Neural cell (in vitro differentiated cells): ENCODE data around the gene ZNF263. TPM values are rescaled to one million over a fixed set of nuclear protein-coding genes. Genes with fewer than 3 reads are reported as not detected.

ENCODE experiments used
- H2AFZ ChIP-seq: fragments of 200-600, 300-800 bp; sonication (generic), shearing (Covaris generic); 2 replicates; pipeline ENCODE4 v1.6.0; 2014; ENCODE audit warnings: low read depth, mild to moderate bottlenecking, antibody characterized with exemption, low read length, moderate library complexity
- H3F3A ChIP-seq: fragments of 200-600 bp; shearing (Covaris generic); 2 replicates; pipeline ENCODE4 v1.6.1; 2016; ENCODE audit warnings: mild to moderate bottlenecking, moderate library complexity, mixed read lengths, antibody characterized with exemption, low read length; ENCODE audit not compliant: insufficient read depth, poor library complexity, severe bottlenecking
- H3K27ac ChIP-seq: fragments of 200-600, 300-800 bp; sonication (generic), shearing (Covaris generic); 2 replicates; pipeline ENCODE4 v1.5.1; 2014; ENCODE audit warnings: mild to moderate bottlenecking, low read length, moderate library complexity
- H3K27me3 ChIP-seq: fragments of 300-800, 200-600 bp; sonication (generic), shearing (Covaris generic); 2 replicates; pipeline ENCODE4 v1.6.0; 2014; ENCODE audit warnings: mild to moderate bottlenecking, low read depth, low read length, moderate library complexity; ENCODE audit not compliant: insufficient read depth
- H3K36me3 ChIP-seq: fragments of 300-800, 200-600 bp; sonication (generic), shearing (Covaris generic); 2 replicates; pipeline ENCODE4 v1.5.1; 2014; ENCODE audit warnings: mild to moderate bottlenecking, antibody characterized with exemption, low read length, moderate library complexity; ENCODE audit not compliant: insufficient read depth
- H3K4me2 ChIP-seq: fragments of 300-800, 200-600 bp; sonication (generic), shearing (Covaris generic); 2 replicates; pipeline ENCODE4 v1.6.0; 2014; ENCODE audit warnings: mild to moderate bottlenecking, low read length
- H3K4me3 ChIP-seq: fragments of 300-800, 200-600 bp; sonication (generic), shearing (Covaris generic); 2 replicates; pipeline ENCODE4 v1.5.1; 2014; ENCODE audit warnings: mild to moderate bottlenecking, low read length, moderate library complexity
- H3K79me2 ChIP-seq: fragments of 200-600 bp; shearing (Covaris generic); replicated peaks from 2 replicates; pipeline ENCODE4 v1.6.0; 2014; ENCODE audit warnings: mild to moderate bottlenecking, low read length, moderate library complexity; ENCODE audit not compliant: insufficient read depth
- H3K9ac ChIP-seq: fragments of 300-800, 200-600 bp; sonication (generic), shearing (Covaris generic); 2 replicates; pipeline ENCODE4 v1.6.1; 2016; ENCODE audit warnings: mild to moderate bottlenecking, low read length, mixed read lengths
- H3K9me2 ChIP-seq: fragments of 200-600 bp; shearing (Covaris generic); 2 replicates; pipeline ENCODE4 v1.6.1; 2016; ENCODE audit warnings: mild to moderate bottlenecking, low read length, mixed read lengths; ENCODE audit not compliant: insufficient read depth
- H3K9me3 ChIP-seq: fragments of 200-600, 300-800 bp; sonication (generic), shearing (Covaris generic); 2 replicates; pipeline ENCODE4 v1.6.1; 2016; ENCODE audit warnings: mild to moderate bottlenecking, mixed run types, low read length, moderate library complexity, mixed read lengths
- H4K20me1 ChIP-seq: fragments of 200-600 bp; shearing (Covaris generic); 2 replicates; pipeline ENCODE4 v1.6.1; 2016; ENCODE audit warnings: mild to moderate bottlenecking, mixed run types; ENCODE audit not compliant: insufficient read depth
- EP300 ChIP-seq: fragments of 450-650 bp; conservative IDR thresholded peaks from 2 replicates; pipeline ENCODE4 v1.6.1; 2014; ENCODE audit warnings: antibody characterized with exemption, mild to moderate bottlenecking, moderate library complexity; ENCODE audit not compliant: poor library complexity, severe bottlenecking
- EZH2 ChIP-seq: fragments of 200-600, 300-800 bp; shearing (Covaris generic), sonication (generic); IDR thresholded peaks from 2 replicates; pipeline ENCODE4 v1.6.1; 2014; ENCODE audit warnings: antibody characterized with exemption, low read length, borderline replicate concordance, mild to moderate bottlenecking; ENCODE audit not compliant: insufficient read depth, poor library complexity, severe bottlenecking
- MXI1 ChIP-seq: fragments of 450-650 bp; conservative IDR thresholded peaks from 2 replicates; pipeline ENCODE4 v1.6.1; 2014; ENCODE audit warnings: antibody characterized with exemption, mild to moderate bottlenecking; ENCODE audit not compliant: poor library complexity, severe bottlenecking
- POLR2AphosphoS5 ChIP-seq: IDR thresholded peaks from 2 replicates; pipeline ENCODE4 v1.6.1; 2012
- RAD21 ChIP-seq: fragments of 450-650 bp; conservative IDR thresholded peaks from 2 replicates; pipeline ENCODE4 v1.6.1; 2014; ENCODE audit warnings: antibody characterized with exemption, mild to moderate bottlenecking, moderate library complexity
- SMC3 ChIP-seq: fragments of 450-650 bp; conservative IDR thresholded peaks from 2 replicates; pipeline ENCODE4 v1.6.1; 2014; ENCODE audit warnings: antibody characterized with exemption, mild to moderate bottlenecking, moderate library complexity; ENCODE audit not compliant: poor library complexity
- TAF1 ChIP-seq: IDR thresholded peaks from 2 replicates; pipeline ENCODE4 v1.6.1; 2012; ENCODE audit warnings: low read depth
- polyA plus RNA-seq: library from polyadenylated mRNA; depleted of rRNA; stranded (reverse); fragments of >200 nt; gene quantifications from 2 replicates; pipeline ENCODE4 v1.2.3, GENCODE V29; 2014
- TF ChIP-seq, protein P1 (sequence below): fragments of 450-650 bp; IDR thresholded peaks from 2 replicates; pipeline ENCODE4 v1.5.1; 2014; ENCODE audit warnings: antibody characterized with exemption, mild to moderate bottlenecking, moderate library complexity; ENCODE audit not compliant: poor library complexity, severe bottlenecking
- TF ChIP-seq, protein P2 (sequence below): IDR thresholded peaks from 2 replicates; pipeline ENCODE4 v1.6.1; 2012; ENCODE audit warnings: borderline replicate concordance

Gene ZNF263
- polyA plus RNA-seq, 1 donor from 2014 or later, result 65.4 TPM

DNA sequence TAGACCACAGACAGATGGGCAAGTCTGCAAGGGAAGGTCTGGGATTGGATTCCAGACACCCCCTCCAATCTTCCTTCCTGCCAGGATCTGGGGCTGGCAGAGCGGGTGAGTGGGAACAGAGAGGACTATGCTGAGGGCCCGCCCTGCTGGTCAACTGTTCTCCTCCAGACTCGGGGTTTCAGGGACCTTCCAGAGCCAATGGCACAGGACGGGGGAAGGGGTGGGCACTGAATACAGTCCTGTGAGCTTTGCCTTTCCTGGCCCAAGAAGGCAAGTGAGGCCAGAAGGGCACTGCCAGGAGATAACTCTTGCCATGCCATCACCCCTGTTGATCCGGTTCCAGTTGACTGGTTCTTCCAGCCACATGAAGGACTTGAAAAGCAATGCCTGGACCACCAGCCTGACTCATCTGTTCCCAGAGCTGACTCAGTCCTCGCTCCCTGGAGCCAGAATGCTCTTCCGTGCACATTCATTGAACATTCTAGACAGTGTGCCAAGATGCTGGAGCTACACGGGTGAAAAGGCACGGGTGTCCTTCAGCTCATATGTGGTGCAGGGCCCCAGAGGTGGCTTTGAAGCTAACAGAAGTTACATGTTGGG is 26.3 kb upstream of the ZNF263 start:
- Histone ChIP-seq H4K20me1 (no peaks in the 10 kb centered on the region), H3K9me3 (no peaks in the 10 kb centered on the region), H3K27ac (no peak overlapping the region), H3K4me2 (no peak overlapping the region), H3F3A (no peaks in the 10 kb centered on the region), H3K79me2 (no peaks in the 10 kb centered on the region), H2AFZ (no peak overlapping the region), H3K4me3 (no peak overlapping the region), H3K27me3 (no peaks in the 10 kb centered on the region), H3K9me2 (no peaks in the 10 kb centered on the region), H3K9ac (no peak overlapping the region), H3K36me3 (no peaks in the 10 kb centered on the region)
- TF ChIP-seq, protein P1, sequence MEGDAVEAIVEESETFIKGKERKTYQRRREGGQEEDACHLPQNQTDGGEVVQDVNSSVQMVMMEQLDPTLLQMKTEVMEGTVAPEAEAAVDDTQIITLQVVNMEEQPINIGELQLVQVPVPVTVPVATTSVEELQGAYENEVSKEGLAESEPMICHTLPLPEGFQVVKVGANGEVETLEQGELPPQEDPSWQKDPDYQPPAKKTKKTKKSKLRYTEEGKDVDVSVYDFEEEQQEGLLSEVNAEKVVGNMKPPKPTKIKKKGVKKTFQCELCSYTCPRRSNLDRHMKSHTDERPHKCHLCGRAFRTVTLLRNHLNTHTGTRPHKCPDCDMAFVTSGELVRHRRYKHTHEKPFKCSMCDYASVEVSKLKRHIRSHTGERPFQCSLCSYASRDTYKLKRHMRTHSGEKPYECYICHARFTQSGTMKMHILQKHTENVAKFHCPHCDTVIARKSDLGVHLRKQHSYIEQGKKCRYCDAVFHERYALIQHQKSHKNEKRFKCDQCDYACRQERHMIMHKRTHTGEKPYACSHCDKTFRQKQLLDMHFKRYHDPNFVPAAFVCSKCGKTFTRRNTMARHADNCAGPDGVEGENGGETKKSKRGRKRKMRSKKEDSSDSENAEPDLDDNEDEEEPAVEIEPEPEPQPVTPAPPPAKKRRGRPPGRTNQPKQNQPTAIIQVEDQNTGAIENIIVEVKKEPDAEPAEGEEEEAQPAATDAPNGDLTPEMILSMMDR, result no peak
- TF ChIP-seq RAD21 (no peak), EZH2 (no peak), MXI1 (no peak), SMC3 (no peak), POLR2AphosphoS5 (no peak)
- TF ChIP-seq, protein P2, sequence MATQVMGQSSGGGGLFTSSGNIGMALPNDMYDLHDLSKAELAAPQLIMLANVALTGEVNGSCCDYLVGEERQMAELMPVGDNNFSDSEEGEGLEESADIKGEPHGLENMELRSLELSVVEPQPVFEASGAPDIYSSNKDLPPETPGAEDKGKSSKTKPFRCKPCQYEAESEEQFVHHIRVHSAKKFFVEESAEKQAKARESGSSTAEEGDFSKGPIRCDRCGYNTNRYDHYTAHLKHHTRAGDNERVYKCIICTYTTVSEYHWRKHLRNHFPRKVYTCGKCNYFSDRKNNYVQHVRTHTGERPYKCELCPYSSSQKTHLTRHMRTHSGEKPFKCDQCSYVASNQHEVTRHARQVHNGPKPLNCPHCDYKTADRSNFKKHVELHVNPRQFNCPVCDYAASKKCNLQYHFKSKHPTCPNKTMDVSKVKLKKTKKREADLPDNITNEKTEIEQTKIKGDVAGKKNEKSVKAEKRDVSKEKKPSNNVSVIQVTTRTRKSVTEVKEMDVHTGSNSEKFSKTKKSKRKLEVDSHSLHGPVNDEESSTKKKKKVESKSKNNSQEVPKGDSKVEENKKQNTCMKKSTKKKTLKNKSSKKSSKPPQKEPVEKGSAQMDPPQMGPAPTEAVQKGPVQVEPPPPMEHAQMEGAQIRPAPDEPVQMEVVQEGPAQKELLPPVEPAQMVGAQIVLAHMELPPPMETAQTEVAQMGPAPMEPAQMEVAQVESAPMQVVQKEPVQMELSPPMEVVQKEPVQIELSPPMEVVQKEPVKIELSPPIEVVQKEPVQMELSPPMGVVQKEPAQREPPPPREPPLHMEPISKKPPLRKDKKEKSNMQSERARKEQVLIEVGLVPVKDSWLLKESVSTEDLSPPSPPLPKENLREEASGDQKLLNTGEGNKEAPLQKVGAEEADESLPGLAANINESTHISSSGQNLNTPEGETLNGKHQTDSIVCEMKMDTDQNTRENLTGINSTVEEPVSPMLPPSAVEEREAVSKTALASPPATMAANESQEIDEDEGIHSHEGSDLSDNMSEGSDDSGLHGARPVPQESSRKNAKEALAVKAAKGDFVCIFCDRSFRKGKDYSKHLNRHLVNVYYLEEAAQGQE, result no peak

DNA sequence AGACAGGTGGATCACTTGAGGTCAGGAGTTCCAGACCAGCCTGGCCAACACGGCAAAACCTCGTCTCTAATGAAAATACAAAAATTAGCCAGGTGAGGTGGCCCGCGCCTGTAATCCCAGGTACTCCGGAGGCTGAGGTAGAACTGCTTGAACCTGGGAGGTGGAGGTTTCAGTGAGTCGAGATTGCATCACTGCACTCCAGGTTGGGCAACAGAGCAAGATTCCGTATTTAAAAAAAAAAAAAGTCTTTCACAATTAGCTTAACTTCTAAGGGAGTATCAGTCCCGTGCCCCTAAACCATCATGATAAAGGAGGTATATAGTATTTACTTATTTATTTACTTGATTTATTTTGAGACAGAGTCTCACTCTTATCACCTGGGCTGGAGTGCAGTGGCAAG is 23.5 kb upstream of the ZNF263 start:
- Histone ChIP-seq H3F3A (no peaks in the 10 kb centered on the region), H3K36me3 (no peaks in the 10 kb centered on the region), H3K27me3 (no peaks in the 10 kb centered on the region), H3K9me2 (no peaks in the 10 kb centered on the region), H3K27ac (no peak overlapping the region), H3K9ac (no peak overlapping the region), H3K4me3 (no peak overlapping the region), H4K20me1 (no peaks in the 10 kb centered on the region), H3K4me2 (no peak overlapping the region), H2AFZ (no peak overlapping the region), H3K9me3 (no peaks in the 10 kb centered on the region), H3K79me2 (no peaks in the 10 kb centered on the region)
- no peak for TF ChIP-seq MXI1
- TF ChIP-seq, protein P2, result no peak
- TF ChIP-seq TAF1, result no peak
- no peak for TF ChIP-seq SMC3
- TF ChIP-seq RAD21, result no peak
- no peak for TF ChIP-seq EP300
- TF ChIP-seq EZH2, result no peak
- TF ChIP-seq, protein P1, result no peak
- TF ChIP-seq POLR2AphosphoS5, result no peak
